ENCODE data around the gene TSPAN11. TPM values are rescaled to one million over a fixed set of nuclear protein-coding genes. Genes with fewer than 3 reads are reported as not detected.
"Not testable (repeated sequence)": the region's sequence is repeated elsewhere in the genome, so short reads cannot be mapped to it uniquely, and the experiment has no call there.

Gene TSPAN11
- total RNA-seq, 1 experiment from 2014 or later, result 0.17 TPM

DNA sequence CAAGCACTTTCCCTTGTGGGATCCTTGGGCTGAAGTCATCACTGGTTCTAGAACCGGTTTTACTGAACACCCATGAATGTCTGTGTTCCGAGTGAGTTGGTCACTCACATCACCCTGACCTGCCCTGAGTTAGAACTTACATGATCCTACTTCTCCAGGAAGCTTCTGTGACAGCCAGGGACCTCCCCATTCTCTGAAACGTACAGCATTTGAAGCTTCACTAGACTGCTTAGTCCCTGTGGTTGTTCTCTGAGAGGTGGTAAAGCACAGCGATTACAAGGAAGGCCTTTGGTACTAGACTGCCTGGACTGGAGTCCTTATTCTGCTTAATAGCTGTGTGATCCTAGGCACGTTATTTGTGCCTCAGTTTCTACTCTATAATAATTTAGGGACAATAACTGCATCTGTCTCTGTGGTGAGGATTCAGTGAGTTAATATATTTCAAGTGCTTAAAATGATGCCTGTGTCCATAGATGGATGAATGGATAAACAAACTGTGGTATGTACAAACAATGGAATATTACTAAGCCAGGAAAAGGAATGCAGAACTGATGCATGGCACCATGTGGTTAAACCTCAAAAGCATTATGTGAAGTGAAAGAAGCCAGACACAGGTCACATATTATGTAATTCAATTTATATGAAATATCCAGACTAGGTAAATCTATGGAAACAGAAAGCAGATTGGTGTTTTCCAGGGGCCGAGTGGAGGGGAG lies 92.4 kb downstream of the TSPAN11 start:
- no peak for DNase-seq (ENCODE audit: low read depth)

DNA sequence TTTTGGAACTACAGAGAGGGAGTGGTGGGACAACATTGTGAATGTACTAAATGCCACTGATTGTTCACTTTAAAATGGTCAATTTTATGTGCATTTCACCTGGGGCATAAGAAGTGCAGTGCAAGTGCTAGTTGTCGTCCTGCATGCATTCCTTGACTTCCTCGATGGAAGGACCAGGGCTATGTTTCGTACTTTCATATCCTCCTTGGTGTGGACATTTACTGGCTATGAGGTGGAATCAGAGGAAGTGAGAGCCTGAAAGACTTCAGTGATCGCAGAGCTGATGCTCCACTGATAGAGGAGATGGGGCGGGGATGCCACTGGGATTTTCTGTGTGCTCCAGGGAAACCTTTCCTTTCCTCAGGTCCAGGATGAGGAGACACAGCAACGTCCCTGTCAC lies 93.0 kb downstream of the TSPAN11 start:
- DNase-seq (ENCODE audit: low read depth), result no peak

DNA sequence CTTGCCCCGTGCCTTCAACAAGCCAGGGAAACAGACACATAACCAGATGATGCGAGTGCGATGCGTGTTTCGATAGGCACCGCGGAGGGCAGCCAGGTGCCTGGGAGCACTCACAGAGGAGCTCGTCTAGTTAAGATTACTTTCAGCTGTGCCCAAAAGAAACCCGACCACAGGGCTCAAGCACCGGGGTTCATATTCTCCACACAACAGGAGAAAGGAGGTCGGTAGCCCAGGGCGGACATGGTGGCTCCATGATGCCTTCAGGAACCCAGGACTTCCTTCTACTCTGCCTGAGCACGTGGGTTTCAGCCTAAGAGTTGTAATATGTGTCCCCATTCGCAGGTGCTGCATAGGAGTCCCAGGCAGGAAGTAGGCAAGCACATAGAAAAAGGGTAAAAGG lies 93.4 kb downstream of the TSPAN11 start:
- DNase-seq (ENCODE audit: low read depth), result no peak

DNA sequence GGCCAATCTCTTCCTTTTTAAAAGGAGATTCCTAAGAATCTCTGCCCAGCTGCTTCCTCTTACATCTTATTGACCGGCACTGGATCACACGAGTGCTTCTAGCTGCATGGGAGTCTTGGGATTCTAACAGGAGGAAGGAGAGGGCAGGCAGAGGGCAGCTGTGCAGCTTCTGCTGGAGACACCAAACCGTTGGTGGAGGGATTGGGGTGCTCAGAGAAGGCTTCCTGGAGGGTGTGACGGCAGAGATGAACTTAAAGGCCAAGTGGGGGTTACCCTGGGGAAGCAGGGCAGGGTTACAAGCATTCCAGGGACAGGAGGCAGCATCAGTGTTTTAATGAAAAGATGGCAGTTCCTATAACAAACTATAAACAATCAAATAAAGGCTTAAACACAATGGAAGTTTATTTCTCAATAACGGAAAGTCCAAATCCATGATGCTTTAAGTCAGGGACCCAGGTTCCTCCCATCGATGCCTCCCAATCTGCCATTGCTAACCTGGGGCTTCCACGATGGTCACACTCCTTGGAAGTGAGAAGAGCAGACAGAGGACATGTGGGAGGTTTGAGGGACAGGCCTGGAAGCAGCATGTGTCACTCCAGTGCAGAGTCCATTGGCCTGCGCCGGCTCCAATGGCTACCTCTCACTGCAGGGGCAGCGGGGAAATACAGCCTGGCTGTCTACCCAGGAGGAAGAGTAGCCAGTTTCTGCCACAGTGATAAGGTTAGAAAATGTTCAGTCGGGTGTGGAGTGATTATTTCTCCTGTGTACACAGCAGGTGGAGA lies 94.0 kb downstream of the TSPAN11 start:
- no peak for DNase-seq (ENCODE audit: low read depth)

DNA sequence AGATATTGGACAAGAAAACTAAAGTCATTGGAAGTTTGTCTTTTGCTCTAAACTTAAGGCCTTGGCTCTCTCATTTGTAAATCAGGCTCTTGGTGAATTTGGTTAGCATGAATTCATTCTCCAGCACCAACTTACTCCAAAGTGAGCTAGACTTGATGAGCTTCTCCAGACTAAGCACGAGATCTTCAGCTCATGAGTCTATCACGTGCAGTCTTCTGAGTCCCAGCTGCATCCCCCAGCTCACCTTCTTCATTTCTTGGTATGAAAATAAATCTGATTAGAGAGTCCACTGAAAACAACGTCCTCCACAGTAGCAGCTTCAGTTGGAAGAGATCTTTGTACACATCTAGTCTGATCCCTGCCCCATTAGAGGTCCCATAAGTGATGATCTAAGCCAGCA lies 94.6 kb downstream of the TSPAN11 start:
- no peak for DNase-seq (ENCODE audit: low read depth)

DNA sequence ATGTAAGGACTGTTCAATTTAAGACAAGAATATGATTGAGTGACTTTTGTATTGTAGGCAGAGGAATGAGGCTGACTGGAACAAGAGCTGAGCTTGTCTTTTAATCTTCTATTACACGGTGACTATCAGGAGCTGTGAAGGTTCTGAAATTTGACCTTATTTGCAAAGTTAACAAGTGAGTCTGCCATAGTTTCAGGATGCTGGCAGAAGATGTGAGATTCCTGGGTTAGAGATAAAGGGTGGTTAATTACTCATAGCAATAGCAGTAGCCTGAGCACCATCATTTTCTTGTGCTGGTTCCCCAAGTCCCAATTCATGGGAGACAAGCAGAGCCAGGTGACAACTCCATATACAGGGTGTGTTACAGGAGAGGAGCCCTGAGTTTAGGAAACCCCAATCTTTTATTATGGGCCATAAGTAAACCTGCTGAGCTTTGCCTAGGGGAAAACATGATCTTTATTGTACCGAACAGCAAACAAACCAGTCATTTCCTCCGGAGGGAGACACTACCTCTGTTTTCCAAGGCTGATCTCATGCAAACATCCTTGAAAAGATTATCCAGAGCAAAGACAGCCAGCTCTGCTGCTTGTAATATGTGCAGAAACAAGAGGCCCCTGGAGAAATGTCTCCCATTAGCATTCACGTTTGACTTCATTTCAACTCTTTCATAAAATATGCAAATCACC lies 95.4 kb downstream of the TSPAN11 start:
- DNase-seq (ENCODE audit: low read depth), result no peak

DNA sequence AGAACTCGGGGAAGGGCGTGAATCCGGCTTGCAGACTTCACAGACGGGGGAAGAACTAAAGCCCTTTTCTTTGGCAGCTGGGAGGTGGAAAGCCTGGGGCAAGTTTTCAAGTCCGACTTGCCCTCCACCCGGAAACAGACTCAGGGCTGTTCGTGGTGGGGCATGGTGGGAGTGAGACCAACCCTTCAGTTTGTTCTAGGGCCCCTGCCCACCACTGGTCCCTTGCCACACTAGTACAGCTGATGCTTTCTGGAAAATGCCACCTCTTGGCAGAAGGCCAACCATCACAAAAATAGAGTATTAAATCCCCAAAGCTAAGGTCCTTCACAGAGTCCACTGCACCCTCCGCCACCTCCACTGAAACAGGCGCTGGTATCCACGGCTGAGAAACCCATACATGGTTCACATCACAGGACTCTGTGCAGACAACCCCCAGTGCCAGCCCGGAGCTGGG lies 96.8 kb downstream of the TSPAN11 start:
- no peak for DNase-seq (ENCODE audit: low read depth)

DNA sequence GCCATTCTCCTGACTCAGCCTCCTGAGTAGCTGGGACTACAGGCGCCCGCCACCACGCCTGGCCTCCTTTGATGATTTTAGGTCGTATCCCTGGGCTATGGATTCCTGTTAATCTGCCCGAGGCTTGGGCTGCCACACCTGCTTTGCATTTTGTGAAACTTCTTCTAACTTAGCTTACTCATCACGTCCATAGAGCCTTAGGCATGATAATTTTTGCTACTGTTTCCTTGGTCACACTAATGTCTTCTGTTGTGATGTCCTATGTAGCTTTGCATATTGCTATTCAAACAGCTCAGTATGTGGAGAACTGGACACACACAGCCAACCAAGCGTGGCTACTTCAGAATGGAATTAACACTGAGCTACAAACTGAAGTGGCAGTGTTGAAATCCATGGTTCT lies 99.7 kb downstream of the TSPAN11 start:
- no peak for DNase-seq (ENCODE audit: low read depth)

DNA sequence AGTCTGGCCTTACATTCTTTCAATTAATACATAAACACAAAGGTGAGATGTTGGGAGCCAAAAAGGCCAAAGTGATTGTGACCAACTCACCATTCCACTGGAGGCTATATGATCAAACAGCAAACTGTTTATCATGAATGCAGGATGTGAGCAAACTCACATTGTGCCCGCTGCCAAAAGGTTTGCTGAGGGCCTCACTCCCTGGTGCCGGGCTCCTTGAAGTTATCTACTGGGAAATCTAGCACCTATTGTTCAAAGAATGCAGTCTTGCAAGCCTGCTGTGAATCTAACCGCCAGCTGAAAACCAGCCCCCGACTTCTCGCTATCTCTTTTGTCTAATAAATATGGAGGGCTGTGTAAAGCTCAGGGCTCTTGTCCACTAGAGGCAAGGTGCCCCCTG lies 100.5 kb downstream of the TSPAN11 start:
- DNase-seq (ENCODE audit: low read depth), result not testable (repeated sequence)

DNA sequence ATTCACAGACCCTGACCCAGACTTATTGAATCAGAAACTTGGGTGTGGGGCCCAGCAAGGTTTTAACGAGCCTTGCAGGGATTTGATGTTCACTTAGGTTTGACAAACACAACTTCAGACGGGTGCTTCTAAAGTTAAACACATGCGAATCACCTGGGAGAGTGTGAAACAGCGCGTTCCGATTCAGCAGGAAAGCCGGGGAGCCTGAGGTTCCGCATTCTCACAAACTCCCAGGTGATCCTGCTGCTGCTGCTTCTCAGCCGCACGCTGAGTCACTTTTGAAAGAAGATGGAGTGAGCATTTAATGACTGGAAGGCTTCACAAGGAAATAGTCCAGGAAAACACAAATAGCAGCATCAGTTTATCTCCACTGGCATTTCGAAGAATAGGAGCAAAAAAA lies 102.9 kb downstream of the TSPAN11 start:
- DNase-seq (ENCODE audit: low read depth), result no peak

DNA sequence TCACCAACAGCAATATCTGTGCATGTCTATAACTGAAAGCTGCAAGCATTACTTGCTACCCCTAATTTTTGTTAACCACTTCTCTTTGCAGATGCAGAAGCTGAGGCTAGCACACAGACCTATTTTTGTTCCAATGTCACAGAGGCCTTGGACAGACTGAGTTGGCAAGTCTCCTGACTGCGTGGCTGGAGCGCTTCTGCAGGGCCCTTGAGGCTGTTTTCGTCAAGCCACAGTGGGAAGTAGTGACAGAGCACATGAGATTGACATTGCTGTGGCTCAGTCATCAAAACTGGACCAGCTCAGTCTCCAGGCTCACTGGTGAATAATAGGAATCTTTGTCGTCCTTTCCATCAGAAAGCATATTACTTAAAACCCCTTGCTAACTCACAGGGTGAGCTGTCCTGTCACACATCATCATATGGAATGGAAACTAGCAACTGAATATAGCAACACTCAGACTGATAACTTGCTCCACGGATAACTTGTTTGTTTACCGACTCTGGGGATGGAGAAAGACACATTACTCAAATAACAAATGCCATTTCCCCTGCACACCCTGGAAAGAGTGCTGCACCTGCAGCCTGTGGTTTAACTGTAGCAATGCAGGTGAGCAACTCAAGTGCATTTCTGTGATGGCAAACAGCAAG lies 103.5 kb downstream of the TSPAN11 start:
- DNase-seq (ENCODE audit: low read depth), result no peak

DNA sequence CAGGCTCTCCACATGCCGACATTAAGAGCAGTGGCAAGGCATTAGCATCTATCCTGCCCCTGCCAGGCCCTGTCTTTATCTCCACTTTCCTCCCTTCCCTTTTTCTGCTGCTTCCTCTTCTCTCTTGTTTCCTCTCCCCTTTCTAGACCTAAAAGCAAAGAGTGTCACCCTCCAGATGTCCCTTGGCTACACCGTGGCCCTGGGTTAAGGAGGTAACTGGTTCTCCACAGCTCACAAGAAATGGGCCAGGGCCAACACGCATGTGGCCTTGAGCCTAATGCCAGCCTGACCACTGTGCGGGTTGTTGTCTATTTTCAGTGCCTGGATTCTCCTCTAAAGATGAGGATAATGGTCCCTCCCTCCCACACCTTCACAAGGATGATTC lies 105.4 kb downstream of the TSPAN11 start:
- DNase-seq (ENCODE audit: low read depth), result no peak

DNA sequence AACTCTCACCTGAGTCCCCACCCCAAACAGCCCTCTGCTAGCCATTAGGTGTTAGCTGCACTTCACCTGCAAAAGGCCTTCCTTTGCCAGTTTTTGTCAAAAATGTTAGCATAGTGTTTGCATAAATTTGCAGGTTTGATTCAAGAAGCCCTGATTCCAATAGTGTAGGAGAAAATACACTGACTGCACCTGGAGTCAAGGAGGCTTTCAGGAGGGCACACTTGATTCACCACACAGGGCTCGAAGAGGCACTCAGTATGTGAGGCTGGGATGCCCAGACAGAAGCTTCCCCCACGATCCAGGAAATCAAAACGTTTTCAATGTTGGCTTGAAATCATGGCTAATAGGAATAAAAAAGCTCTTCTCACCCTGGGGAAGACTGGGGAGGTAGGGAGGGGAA lies 106.6 kb downstream of the TSPAN11 start:
- no peak for DNase-seq (ENCODE audit: low read depth)

DNA sequence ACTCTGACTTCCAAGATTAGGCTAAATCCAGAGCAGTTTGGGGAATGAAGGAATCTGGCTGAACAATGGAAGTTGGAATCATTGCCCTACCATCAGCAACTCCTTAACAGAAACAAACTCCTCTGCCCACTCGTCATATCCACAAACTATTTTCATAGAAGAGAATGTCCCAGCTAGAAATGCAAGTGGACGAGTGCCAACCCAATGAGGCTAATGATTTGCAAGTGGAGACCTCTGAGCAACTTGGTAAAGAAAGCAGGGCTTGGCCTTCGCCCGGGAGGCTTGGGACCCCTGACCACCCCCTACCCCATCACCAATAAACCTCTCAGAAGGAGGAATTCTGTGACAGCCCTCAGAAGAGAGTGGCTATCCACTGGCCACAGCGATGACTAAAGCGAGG lies 107.1 kb downstream of the TSPAN11 start:
- no peak for DNase-seq (ENCODE audit: low read depth)

DNA sequence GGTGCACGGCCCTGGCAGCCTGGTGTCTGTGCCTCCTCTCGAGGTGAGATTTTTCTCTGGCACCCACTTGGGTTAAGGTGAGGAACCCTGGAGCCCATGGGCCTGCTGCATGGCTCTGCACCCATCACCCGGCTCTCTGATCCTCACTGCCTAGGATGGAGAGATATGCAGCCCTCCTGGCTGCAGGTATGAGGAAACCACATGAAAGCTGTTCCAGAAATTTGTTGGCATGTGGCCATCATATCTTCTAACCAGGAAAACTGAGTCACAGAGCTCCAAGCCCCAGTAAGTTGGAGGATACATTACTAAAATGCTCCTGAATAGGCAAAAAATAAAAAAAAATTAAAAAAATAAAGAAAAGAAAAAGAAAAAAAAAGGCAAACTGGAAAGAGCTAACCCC lies 107.8 kb downstream of the TSPAN11 start:
- DNase-seq (ENCODE audit: low read depth), result no peak

DNA sequence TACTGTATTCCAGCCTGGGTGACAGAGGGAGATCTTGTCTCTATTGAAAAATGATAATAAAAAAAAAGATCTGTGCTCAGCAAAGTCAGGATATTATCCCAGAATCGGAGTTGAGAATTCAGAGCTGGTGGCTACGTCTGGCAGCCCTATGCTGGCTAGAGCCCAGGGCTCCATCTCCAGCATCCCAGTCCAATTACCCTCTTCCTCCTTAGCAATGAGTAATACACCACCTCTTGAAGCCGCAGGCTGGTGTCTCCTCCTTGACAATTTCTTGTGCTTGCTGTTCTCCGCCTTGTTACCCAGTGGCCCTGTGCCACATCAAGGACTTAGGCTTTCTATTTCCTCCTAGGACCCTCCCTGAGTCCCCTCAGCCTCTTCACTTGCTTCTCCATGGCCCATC lies 108.7 kb downstream of the TSPAN11 start:
- no peak for DNase-seq (ENCODE audit: low read depth)

DNA sequence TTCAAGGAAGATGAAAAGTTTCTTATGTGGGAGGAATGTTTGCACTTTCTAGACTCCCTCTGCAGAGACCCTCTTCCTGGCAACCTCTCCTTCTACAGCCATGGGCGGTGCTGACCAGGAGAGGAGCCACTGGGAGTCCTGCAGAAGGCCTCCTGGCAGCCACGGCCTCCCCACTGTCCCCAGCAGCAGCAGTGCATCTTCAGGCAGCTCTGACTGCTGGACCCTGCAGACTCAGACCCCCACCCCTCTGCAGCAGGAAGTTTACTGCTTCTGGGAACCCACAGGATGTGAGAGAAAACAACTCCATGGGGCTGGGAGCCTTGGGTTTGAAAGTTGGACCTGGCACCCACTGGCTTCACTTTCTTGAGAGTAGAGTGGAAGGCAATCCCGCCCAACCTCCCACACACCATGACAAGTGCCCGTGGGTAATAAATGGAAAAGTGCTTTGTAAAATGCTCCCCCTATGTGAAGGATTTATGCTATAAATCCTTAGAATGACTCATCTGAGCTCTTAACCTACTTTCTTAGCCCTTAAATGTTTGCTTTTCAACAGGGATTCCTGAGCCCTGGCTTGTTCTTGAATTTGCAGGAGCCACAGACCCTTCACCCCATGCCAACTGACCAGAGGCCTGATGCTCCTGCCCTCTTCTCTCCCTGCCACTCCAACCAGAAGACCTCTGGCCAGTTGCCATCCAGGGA lies 109.6 kb downstream of the TSPAN11 start:
- no peak for DNase-seq (ENCODE audit: low read depth)

DNA sequence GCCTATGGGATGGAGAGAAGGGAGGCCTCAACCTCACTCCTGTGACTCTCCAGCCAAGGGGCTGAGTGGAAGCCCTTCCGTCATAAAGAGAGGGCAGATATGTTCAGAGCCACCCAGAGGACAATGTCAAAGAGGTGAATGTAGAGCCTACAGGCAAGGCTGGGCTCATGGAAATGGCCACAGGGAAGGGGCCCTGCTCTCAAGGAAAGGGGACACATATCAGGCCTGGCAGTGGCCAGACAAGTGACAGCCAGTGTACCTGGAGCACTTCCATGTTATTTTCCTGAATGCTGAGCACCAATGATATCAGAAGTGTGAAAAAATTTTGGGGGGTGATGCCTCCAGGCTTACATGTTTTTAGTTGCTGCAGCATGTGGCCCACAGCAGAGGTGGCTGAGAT lies 110.5 kb downstream of the TSPAN11 start:
- DNase-seq (ENCODE audit: low read depth), result no peak

DNA sequence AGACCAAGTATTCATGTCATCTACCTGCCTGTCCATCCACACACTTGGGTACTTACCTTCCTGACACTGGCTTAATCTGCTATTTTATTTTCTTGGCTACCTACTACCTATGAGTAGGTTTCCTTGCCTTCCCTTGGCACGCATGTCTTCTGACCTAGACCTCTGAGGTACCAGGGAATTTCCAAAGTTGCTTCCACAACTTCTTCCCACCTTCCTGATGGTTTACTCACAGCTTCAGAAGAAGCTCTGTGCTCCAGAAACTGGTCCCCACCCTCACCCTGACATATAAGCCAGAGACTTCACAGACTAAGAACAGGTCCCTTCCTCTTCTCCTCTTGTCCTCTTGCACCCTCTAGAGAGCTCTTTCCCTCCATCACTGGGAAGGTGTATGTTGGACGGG lies 111.4 kb downstream of the TSPAN11 start:
- no peak for DNase-seq (ENCODE audit: low read depth)

DNA sequence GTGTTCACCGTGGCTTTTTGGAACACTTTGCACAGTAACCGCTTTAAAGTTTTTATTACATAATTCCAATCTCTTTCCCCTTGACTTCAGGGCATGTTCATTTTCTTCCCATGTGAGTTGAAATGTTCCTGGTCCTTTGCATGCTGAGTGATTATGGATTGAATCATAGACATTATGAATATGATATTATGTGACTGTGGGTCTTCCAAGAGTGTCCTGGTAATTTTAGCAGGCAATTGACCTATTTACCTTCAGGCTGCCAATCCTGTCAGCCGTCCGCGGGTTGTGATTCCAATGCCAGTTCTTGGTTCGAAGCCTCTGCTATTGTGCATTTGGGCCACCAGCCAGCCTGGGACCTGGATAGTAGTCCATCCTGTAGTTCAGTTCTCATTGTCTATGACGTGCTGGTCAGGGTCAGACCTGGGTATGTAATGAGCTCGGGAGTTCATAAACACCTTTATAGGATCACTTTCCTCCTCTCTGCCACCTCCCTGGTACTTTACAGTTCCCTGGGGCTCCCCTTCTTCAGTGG lies 114.6 kb downstream of the TSPAN11 start:
- no peak for DNase-seq (ENCODE audit: low read depth)
